Testis (tissue), 2 donors: ENCODE results near the gene TUBG2.

Experiments used
- CTCF ChIP-seq, 3 experiments: fragments of 450-650 bp in 2 of 3; fragments of 200-600 bp in 1 of 3; sonication (generic) in 1 of 3; IDR thresholded peaks; one replicate each; pipeline ENCODE4 v1.5.1; 2016 to 2019; ENCODE audit warnings: antibody characterized with exemption in 3 of 3, mild to moderate bottlenecking in 2 of 3, moderate library complexity in 1 of 3
- POLR2A ChIP-seq: fragments of 450-650 bp; IDR thresholded peaks from one replicate; pipeline ENCODE4 v1.6.1; 2017; ENCODE audit warnings: antibody characterized with exemption, mild to moderate bottlenecking, moderate library complexity

GRCh38 chr17:42612013-42612412 lies 47.1 kb upstream of the TUBG2 start:
- TF ChIP-seq POLR2A (no peak), CTCF (IDR thresholded peaks at IDR 0.05) (no peak)
